ENCODE data around the gene OR6C75. TPM values are rescaled to one million over a fixed set of nuclear protein-coding genes. Genes with fewer than 3 reads are reported as not detected.
"Not testable (repeated sequence)": the region's sequence is repeated elsewhere in the genome, so short reads cannot be mapped to it uniquely, and the experiment has no call there.

Gene OR6C75
- total RNA-seq, result not detected in 2 replicates

- H3K27ac ChIP-seq (ENCODE audit: low read depth, low read length), result no peak within 1 kb of the TSS
- no peak for DNase-seq (ENCODE audit: insufficient read length, low spot score, missing footprints)
- no peak for TF ChIP-seq CTCF (IDR thresholded peaks at IDR 0.05; ENCODE audit: extremely low read depth, low read depth, low read length)
- no peaks in the 10 kb centered on the region for H3K79me2 ChIP-seq (ENCODE audit: insufficient read depth, low read length)
- H3K27me3 ChIP-seq (ENCODE audit: insufficient read depth, low read length), result no peaks in the 10 kb centered on the region
- H3K4me3 ChIP-seq (ENCODE audit: insufficient read depth, low read length), result no peak within 1 kb of the TSS
- H3K36me3 ChIP-seq (ENCODE audit: insufficient read depth, low read length), result no peaks in the 10 kb centered on the region
- H3K4me1 ChIP-seq (ENCODE audit: insufficient read depth, low read length), result no peaks in the 10 kb centered on the region
- H3K4me2 ChIP-seq (ENCODE audit: insufficient read depth, low read length), result no peak within 1 kb of the TSS
- H2AFZ ChIP-seq (ENCODE audit: low read length), result no peak within 1 kb of the TSS
- H3K9me3 ChIP-seq (ENCODE audit: low read depth, low read length), result no peaks in the 10 kb centered on the region
- H4K20me1 ChIP-seq (ENCODE audit: insufficient read depth, low read length), result no peaks in the 10 kb centered on the region
Measured at GRCh38 chr12:55362675-55363074, at the start of gene OR6C75. Gene OR6C75 (plus strand): TSS chr12:55362975. CDS start chr12:55365111, 2,136 bp downstream.

GRCh38 chr12:55314043-55314442, 48.7 kb upstream of the OR6C75 start, which contains the start of gene OR6C1:
Gene OR6C1 (plus strand): TSS chr12:55314343. CDS start chr12:55320600, 6,257 bp downstream.
- H3K79me2 ChIP-seq (ENCODE audit: insufficient read depth, low read length), result no peaks in the 10 kb centered on the region
- no peaks in the 10 kb centered on the region for H4K20me1 ChIP-seq (ENCODE audit: insufficient read depth, low read length)
- DNase-seq (ENCODE audit: insufficient read length, low spot score, missing footprints), result no peak
- no peaks in the 10 kb centered on the region for H3K36me3 ChIP-seq (ENCODE audit: insufficient read depth, low read length)
- TF ChIP-seq CTCF (IDR thresholded peaks at IDR 0.05; ENCODE audit: extremely low read depth, low read depth, low read length), result no peak
- no peaks in the 10 kb centered on the region for H3K9me3 ChIP-seq (ENCODE audit: low read depth, low read length)
- H3K4me1 ChIP-seq (ENCODE audit: insufficient read depth, low read length), result no peaks in the 10 kb centered on the region
- no peak within 1 kb of the TSS for H3K4me3 ChIP-seq (ENCODE audit: insufficient read depth, low read length)
- H3K4me2 ChIP-seq (ENCODE audit: insufficient read depth, low read length), result no peak within 1 kb of the TSS
- no peak within 1 kb of the TSS for H2AFZ ChIP-seq (ENCODE audit: low read length)
- no peak within 1 kb of the TSS for H3K27ac ChIP-seq (ENCODE audit: low read depth, low read length)
- no peaks in the 10 kb centered on the region for H3K27me3 ChIP-seq (ENCODE audit: insufficient read depth, low read length)

- DNase-seq (ENCODE audit: insufficient read length, low spot score, missing footprints), result no peak
- no peak for TF ChIP-seq CTCF (IDR thresholded peaks at IDR 0.05; ENCODE audit: extremely low read depth, low read depth, low read length)
- no peaks in the 10 kb centered on the region for H4K20me1 ChIP-seq (ENCODE audit: insufficient read depth, low read length)
- H3K9me3 ChIP-seq (ENCODE audit: low read depth, low read length), result no peaks in the 10 kb centered on the region
- no peak overlapping the region for H3K4me2 ChIP-seq (ENCODE audit: insufficient read depth, low read length)
- no peaks in the 10 kb centered on the region for H3K4me1 ChIP-seq (ENCODE audit: insufficient read depth, low read length)
- H3K27ac ChIP-seq (ENCODE audit: low read depth, low read length), result no peak overlapping the region
- H3K36me3 ChIP-seq (ENCODE audit: insufficient read depth, low read length), result no peaks in the 10 kb centered on the region
- no peak overlapping the region for H2AFZ ChIP-seq (ENCODE audit: low read length)
- no peaks in the 10 kb centered on the region for H3K79me2 ChIP-seq (ENCODE audit: insufficient read depth, low read length)
- H3K27me3 ChIP-seq (ENCODE audit: insufficient read depth, low read length), result no peaks in the 10 kb centered on the region
- H3K4me3 ChIP-seq (ENCODE audit: insufficient read depth, low read length), result no peak overlapping the region
Measured at GRCh38 chr12:55320201-55320600, 42.6 kb upstream of the OR6C75 start.

GRCh38 chr12:55325801-55326200, 37.0 kb upstream of the OR6C75 start:
- not testable (repeated sequence) for H3K9me3 ChIP-seq (ENCODE audit: low read depth, low read length); H4K20me1 ChIP-seq (ENCODE audit: insufficient read depth, low read length); H2AFZ ChIP-seq (ENCODE audit: low read length); H3K79me2 ChIP-seq (ENCODE audit: insufficient read depth, low read length); H3K27me3 ChIP-seq (ENCODE audit: insufficient read depth, low read length); H3K36me3 ChIP-seq (ENCODE audit: insufficient read depth, low read length); DNase-seq (ENCODE audit: insufficient read length, low spot score, missing footprints); H3K4me3 ChIP-seq (ENCODE audit: insufficient read depth, low read length); H3K4me1 ChIP-seq (ENCODE audit: insufficient read depth, low read length); H3K27ac ChIP-seq (ENCODE audit: low read depth, low read length); H3K4me2 ChIP-seq (ENCODE audit: insufficient read depth, low read length)

All from osteoblast (primary cell).